HepG2 (cell line): ENCODE data around the gene OSR1. TPM values are rescaled to one million over a fixed set of nuclear protein-coding genes. Genes with fewer than 3 reads are reported as not detected.

Experiments used
- ARHGAP35 ChIP-seq: sonication (generic); formaldehyde crosslinking; IDR thresholded peaks from 2 replicates; pipeline ENCODE4 v1.9.0; 2022; ENCODE audit warnings: mild to moderate bottlenecking, inconsistent platforms, moderate library complexity, missing genetic modification reagents, borderline replicate concordance
- FOXK2 ChIP-seq: fragments of 450-650 bp; IDR thresholded peaks from 2 replicates; pipeline ENCODE4 v1.6.1; 2016
- HOXA5 ChIP-seq: sonication (generic); formaldehyde crosslinking; IDR thresholded peaks from 2 replicates; pipeline ENCODE4 v1.4.0; 2020; ENCODE audit warnings: missing genetic modification reagents
- HOXD1 ChIP-seq: sonication (generic); formaldehyde crosslinking; IDR thresholded peaks from 2 replicates; pipeline ENCODE4 v1.5.0; 2020; ENCODE audit warnings: missing genetic modification reagents
- MIER2 ChIP-seq: IDR thresholded peaks from 2 replicates; pipeline ENCODE4 v1.6.1; 2016; ENCODE audit warnings: missing biosample characterization, missing genetic modification reagents
- NFKB2 ChIP-seq: sonication (generic); formaldehyde crosslinking; IDR thresholded peaks from 2 replicates; pipeline ENCODE4 v1.4.0; 2020; ENCODE audit warnings: missing genetic modification reagents, borderline replicate concordance
- NPAS2 ChIP-seq: sonication (generic); formaldehyde crosslinking; IDR thresholded peaks from 2 replicates; pipeline ENCODE4 v1.8.0; 2022; ENCODE audit warnings: mild to moderate bottlenecking, missing genetic modification reagents, borderline replicate concordance
- PHF21A ChIP-seq: sonication (generic); formaldehyde crosslinking; IDR thresholded peaks from 2 replicates; pipeline ENCODE4 v1.5.0; 2020; ENCODE audit warnings: mild to moderate bottlenecking, missing genetic modification reagents
- PPARG ChIP-seq: conservative IDR thresholded peaks from 2 replicates; pipeline ENCODE4 v1.6.1; 2016; ENCODE audit warnings: missing biosample characterization, missing genetic modification reagents
- SRSF1 ChIP-seq: fragments of 200-400 bp; formaldehyde crosslinking; optimal IDR thresholded peaks from 2 replicates; pipeline ENCODE3; 2017; ENCODE audit warnings: mild to moderate bottlenecking, low read depth, low read length, moderate library complexity
- ZMYM4 ChIP-seq: sonication (generic); formaldehyde crosslinking; IDR thresholded peaks from 2 replicates; pipeline ENCODE4 v1.8.1; 2023; ENCODE audit warnings: mild to moderate bottlenecking, missing genetic modification reagents
- ZNF224 ChIP-seq: sonication (generic); formaldehyde crosslinking; IDR thresholded peaks from 2 replicates; pipeline ENCODE4 v1.5.0; 2020; ENCODE audit warnings: mild to moderate bottlenecking, missing genetic modification reagents
- ZNF24 ChIP-seq: fragments of 450-650 bp; IDR thresholded peaks from 2 replicates; pipeline ENCODE4 v1.6.1; 2017; ENCODE audit warnings: antibody characterized with exemption, mild to moderate bottlenecking
- ZNF326 ChIP-seq: sonication (generic); formaldehyde crosslinking; IDR thresholded peaks from 2 replicates; pipeline ENCODE4 v1.4.0; 2020; ENCODE audit warnings: missing genetic modification reagents, borderline replicate concordance
- polyA plus RNA-seq, 8 experiments: library from polyadenylated mRNA; depleted of rRNA in 3 of 8; stranded (reverse) in 7 of 8; unstranded in 1 of 8; fragments of >200 nt; fragmentation: Illumina TruSeq in 4 of 8; extraction: Trizol in 4 of 8; gene quantifications; 2 replicates each; pipeline versions ENCODE4 v1.2.1 to v1.2.3, GENCODE V29; 2011 to 2016; ENCODE audit warnings: low read depth in 4 of 8, missing spikeins in 1 of 8, mixed read lengths in 1 of 8; ENCODE audit not compliant: insufficient read depth in 1 of 8
- total RNA-seq, 5 experiments: library from RNA; depleted of rRNA; stranded (reverse); fragments of >200 nt; fragmentation: Illumina TruSeq; extraction: Trizol; gene quantifications; 2 replicates each; pipeline ENCODE4 v1.2.3, GENCODE V29; 2016; ENCODE audit warnings: low read depth in 1 of 5
- TF ChIP-seq, protein P1 (sequence below): IDR thresholded peaks from 2 replicates; pipeline ENCODE4 v1.6.1; 2016; ENCODE audit warnings: missing biosample characterization, missing genetic modification reagents, low read depth
- TF ChIP-seq, protein P2 (sequence below): fragments of 450-650 bp; IDR thresholded peaks from 2 replicates; pipeline ENCODE4 v1.6.1; 2016
- TF ChIP-seq, protein P3 (sequence below): sonication (generic); formaldehyde crosslinking; IDR thresholded peaks from 2 replicates; pipeline ENCODE4 v1.4.0; 2020; ENCODE audit warnings: mild to moderate bottlenecking, missing genetic modification reagents
- TF ChIP-seq, protein P4 (sequence below): conservative IDR thresholded peaks from 2 replicates; pipeline ENCODE4 v1.6.1; 2018; ENCODE audit warnings: missing genetic modification reagents
- TF ChIP-seq, protein P5 (sequence below): sonication (generic); formaldehyde crosslinking; IDR thresholded peaks from 2 replicates; pipeline ENCODE4 v1.5.0; 2020; ENCODE audit warnings: mild to moderate bottlenecking, missing genetic modification reagents, borderline replicate concordance

Gene OSR1
- total and polyA plus RNA-seq, 2 of the 13 experiments (the other 11 are each of a cell fraction or from before 2014, with no cell fraction given) = 0.63 to 1.1 TPM

DNA sequence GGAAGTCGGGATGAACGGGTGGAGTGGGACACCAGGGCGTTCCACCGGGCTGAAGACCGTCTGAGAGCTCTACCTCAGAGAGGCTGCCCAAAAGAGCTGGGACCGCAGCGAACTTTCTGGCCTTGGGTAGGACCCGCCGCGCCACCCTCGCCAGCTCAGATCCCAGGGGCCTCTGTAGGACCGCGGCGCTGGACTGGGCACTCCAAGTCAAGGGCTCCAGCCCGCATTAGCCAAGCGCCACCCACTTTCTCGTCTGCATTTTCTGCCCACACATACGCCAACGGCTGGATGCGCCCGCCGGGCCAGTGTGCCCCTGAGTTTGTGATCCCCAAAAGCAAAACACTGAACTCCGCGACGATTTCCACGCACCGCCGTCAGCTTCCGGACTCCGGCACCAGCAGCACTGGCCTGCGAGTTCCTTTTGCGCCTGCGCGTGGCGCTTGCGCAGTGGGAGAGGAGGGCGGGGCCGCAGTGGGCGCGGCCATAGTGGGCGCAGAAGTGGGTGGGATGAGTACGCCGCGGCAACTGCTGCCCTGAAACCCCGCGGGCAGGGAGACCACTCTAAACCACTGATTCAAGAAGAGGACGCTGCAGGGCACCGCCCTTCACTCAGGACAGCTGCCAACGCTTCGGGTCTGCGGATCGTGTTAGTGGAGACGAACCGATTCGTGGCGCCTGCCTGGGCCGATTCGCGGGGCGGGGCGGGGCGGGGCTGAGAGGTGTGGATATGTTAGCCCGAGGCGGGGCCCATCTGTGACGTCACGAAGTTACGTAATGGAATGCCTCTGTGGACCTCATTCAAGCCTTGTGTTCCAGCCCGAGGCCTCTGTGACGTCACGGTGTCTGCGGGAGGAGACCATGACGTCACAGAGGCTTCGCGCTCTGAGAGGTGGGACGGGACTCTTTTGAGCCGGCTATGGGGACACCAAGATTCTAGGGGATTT lies 10.5 kb downstream of the OSR1 start (continued):
- TF ChIP-seq, protein P1, sequence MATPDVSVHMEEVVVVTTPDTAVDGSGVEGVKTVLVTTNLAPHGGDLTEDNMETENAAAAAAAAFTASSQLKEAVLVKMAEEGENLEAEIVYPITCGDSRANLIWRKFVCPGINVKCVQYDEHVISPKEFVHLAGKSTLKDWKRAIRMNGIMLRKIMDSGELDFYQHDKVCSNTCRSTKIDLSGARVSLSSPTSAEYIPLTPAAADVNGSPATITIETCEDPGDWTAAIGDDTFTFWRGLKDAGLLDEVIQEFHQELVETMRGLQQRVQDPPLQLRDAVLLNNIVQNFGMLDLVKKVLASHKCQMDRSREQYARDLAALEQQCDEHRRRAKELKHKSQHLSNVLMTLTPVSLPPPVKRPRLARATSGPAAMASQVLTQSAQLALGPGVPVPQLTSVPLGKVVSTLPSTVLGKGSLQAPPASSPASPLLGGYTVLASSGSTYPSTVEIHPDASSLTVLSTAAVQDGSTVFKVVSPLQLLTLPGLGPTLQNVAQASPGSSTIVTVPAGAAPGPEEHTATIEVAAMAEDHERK = no peak
- TF ChIP-seq PHF21A (CRISPR knock-in tag) (peak; percentile 59; the same call in 1 of the 2 replicates), ARHGAP35 (CRISPR knock-in tag) (peak; percentile 90), SRSF1 (peak; percentile 99), FOXK2 (0 out of 2 replicates have a peak, but pooled peaks have one; percentile 29), HOXD1 (CRISPR knock-in tag) (peak; percentile 85; the same call in 1 of the 2 replicates), MIER2 (0 out of 2 replicates have a peak, but pooled peaks have one; percentile 49), ZNF224 (CRISPR knock-in tag) (peak; percentile 75; the same call in 1 of the 2 replicates), PPARG (peak; percentile 41), HOXA5 (CRISPR knock-in tag) (peak; percentile 80; the same call in 1 of the 2 replicates), ZNF326 (CRISPR knock-in tag) (no peak), ZMYM4 (CRISPR knock-in tag) (peak; percentile 92), ZNF24 (0 out of 2 replicates have a peak, but pooled peaks have one; percentile 33), NPAS2 (CRISPR knock-in tag) (no peak), NFKB2 (CRISPR knock-in tag) (peak; percentile 88; the same call in 1 of the 2 replicates)
- TF ChIP-seq, protein P2, sequence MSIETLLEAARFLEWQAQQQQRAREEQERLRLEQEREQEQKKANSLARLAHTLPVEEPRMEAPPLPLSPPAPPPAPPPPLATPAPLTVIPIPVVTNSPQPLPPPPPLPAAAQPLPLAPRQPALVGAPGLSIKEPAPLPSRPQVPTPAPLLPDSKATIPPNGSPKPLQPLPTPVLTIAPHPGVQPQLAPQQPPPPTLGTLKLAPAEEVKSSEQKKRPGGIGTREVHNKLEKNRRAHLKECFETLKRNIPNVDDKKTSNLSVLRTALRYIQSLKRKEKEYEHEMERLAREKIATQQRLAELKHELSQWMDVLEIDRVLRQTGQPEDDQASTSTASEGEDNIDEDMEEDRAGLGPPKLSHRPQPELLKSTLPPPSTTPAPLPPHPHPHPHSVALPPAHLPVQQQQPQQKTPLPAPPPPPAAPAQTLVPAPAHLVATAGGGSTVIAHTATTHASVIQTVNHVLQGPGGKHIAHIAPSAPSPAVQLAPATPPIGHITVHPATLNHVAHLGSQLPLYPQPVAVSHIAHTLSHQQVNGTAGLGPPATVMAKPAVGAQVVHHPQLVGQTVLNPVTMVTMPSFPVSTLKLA = no peak
- TF ChIP-seq, protein P3, sequence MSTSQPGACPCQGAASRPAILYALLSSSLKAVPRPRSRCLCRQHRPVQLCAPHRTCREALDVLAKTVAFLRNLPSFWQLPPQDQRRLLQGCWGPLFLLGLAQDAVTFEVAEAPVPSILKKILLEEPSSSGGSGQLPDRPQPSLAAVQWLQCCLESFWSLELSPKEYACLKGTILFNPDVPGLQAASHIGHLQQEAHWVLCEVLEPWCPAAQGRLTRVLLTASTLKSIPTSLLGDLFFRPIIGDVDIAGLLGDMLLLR (CRISPR knock-in tag) = no peak; the same call in 1 of the 2 replicates
- TF ChIP-seq, protein P4, sequence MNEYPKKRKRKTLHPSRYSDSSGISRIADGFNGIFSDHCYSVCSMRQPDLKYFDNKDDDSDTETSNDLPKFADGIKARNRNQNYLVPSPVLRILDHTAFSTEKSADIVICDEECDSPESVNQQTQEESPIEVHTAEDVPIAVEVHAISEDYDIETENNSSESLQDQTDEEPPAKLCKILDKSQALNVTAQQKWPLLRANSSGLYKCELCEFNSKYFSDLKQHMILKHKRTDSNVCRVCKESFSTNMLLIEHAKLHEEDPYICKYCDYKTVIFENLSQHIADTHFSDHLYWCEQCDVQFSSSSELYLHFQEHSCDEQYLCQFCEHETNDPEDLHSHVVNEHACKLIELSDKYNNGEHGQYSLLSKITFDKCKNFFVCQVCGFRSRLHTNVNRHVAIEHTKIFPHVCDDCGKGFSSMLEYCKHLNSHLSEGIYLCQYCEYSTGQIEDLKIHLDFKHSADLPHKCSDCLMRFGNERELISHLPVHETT (CRISPR knock-in tag) = 0 out of 2 replicates have a peak, but pooled peaks have one; percentile 61
- TF ChIP-seq, protein P5, sequence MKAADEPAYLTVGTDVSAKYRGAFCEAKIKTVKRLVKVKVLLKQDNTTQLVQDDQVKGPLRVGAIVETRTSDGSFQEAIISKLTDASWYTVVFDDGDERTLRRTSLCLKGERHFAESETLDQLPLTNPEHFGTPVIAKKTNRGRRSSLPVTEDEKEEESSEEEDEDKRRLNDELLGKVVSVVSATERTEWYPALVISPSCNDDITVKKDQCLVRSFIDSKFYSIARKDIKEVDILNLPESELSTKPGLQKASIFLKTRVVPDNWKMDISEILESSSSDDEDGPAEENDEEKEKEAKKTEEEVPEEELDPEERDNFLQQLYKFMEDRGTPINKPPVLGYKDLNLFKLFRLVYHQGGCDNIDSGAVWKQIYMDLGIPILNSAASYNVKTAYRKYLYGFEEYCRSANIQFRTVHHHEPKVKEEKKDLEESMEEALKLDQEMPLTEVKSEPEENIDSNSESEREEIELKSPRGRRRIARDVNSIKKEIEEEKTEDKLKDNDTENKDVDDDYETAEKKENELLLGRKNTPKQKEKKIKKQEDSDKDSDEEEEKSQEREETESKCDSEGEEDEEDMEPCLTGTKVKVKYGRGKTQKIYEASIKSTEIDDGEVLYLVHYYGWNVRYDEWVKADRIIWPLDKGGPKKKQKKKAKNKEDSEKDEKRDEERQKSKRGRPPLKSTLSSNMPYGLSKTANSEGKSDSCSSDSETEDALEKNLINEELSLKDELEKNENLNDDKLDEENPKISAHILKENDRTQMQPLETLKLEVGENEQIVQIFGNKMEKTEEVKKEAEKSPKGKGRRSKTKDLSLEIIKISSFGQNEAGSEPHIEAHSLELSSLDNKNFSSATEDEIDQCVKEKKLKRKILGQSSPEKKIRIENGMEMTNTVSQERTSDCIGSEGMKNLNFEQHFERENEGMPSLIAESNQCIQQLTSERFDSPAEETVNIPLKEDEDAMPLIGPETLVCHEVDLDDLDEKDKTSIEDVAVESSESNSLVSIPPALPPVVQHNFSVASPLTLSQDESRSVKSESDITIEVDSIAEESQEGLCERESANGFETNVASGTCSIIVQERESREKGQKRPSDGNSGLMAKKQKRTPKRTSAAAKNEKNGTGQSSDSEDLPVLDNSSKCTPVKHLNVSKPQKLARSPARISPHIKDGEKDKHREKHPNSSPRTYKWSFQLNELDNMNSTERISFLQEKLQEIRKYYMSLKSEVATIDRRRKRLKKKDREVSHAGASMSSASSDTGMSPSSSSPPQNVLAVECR (CRISPR knock-in tag) = peak; percentile 88; the same call in 1 of the 2 replicates
